HG03045 (cell line): ENCODE results near the gene PTPN11.
"Not testable (repeated sequence)": the region's sequence is repeated elsewhere in the genome, so short reads cannot be mapped to it uniquely, and the experiment has no call there.

Source experiments
- ATAC-seq: cut with Tn5 transposase; IDR thresholded peaks from one replicate; pipeline ENCODE4 v1.9.1; 2021; ENCODE audit warnings: mild to moderate bottlenecking, moderate library complexity; ENCODE audit not compliant: unreplicated experiment

The PTPN11 gene

DNA sequence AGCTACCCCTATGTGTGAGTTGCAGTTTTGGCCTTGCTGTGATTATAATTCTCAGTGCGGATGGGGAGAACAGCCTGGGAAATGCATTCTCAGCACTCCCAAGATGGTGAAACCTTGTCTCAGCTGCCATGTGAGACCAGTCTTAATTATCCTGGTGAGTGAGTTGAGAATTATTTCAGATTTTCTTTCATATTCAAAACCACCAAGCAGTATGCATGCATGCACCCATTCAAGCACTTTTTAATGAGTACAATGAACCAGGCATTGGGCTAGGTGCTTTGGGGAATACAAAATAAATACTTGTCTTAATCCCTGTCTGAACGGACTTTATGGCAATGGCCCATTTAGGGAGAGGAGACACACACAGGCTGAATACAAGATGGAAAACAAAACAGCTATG is 94.7 kb downstream of the PTPN11 start:
- ATAC-seq, result no peak

- ATAC-seq, result no peak
These were observed 95.7 kb downstream of the PTPN11 start for GRCh38 chr12:112514456-112514855.

- no peak for ATAC-seq
These were observed 96.3 kb downstream of the PTPN11 start for GRCh38 chr12:112514926-112515642.

GRCh38 chr12:112515868-112516267 is 97.1 kb downstream of the PTPN11 start:
- ATAC-seq, result no peak

GRCh38 chr12:112517730-112518364 is 99.1 kb downstream of the PTPN11 start:
- ATAC-seq, result no peak

- ATAC-seq, result no peak
These were observed 99.6 kb downstream of the PTPN11 start for GRCh38 chr12:112518365-112518735.

DNA sequence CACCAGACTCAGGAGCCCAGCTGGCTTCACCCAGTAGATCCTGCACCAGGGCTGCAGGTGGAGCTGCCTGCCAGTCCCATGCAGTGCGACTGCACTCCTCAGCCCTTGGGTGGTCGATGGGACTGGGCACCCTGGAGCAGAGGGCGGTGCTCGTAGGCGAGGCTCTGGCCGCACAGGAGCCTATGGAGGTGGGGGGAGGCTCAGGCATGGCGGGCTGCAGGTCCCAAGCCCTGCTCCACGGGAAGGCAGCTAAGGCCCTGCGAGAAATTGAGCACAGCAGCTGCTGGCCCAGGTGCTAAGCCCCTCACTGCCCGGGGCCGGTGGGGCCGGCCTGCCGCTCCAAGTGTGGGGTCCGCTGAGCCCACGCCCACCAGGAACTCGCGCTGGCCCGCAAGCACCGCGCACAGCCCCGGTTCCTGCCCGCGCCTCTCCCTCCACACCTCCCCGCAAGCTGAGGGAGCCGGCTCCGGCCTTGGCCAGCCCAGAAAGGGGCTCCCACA is 101.1 kb downstream of the PTPN11 start:
- ATAC-seq, result not testable (repeated sequence)

DNA sequence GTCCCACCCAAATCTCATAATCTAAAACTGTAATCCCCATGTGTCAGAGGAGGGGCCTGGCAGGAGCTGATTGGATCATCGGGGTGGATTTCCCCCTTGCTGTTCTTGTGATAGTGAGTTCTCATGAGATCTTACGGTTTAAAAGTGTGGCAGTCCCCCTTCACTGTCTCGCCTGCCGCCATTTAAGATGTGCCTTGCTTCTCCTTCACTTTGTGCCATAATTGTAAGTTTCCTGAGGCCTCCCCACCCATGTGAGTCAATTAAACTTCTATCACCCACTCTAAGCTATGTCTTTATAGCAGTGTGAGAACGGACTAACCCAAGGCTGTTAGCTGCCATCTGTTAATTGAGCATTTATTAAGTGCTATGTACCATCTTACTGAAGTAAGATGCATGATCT is 105.1 kb downstream of the PTPN11 start:
- ATAC-seq, result no peak

DNA sequence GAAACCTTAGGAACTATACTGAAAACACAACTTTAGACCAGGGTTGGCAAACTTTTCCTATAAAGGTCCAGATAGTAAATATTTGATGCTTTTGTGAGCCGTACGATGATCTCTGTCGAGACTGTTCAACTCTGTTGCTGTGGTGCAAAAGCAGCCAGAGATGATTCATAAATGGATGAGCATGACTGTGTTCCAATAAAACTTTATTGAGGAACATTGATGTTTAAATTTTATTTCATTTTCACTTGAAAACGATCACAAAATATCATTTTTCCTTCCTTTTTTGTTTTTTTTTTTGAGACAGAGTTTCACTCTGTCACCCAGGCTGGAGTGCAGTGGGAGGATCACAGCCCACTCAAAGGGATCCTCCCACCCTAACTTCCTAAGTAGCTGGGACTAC is 105.5 kb downstream of the PTPN11 start:
- ATAC-seq, result no peak

DNA sequence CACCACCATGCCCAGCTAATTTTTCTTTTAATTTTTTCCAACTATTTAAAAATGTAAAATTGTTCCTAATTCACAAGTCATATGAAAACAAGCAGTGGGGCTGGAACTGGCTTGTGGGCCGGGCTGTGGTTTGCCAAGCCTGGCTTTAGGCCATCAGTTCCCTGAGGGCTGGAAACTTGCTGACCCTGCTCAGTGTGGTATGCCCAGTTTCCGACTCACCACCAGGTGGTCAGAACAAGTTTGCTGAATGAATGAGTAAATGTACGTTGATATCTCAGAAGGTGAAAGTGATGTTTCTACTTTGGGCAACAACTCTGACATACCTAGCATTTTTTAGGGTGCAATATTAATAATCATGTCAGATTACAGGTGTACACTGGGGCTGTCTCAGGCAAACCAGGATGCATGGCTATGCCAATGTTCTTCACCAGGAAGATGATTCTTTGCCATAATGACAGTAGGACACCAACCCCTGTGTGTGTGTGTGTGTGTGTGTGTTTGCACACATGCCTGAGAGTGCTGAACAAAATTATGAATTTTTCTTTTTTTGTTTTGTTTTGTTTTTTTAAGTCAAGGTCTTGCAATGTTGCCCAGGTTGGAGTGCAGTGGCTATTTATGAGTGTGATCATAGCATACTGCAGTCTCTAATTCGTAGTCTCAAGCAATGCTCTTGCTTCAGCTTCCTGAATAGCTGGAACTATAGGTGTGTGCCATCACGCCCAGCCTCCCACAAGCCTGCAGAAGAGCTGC is 106.1 kb downstream of the PTPN11 start:
- ATAC-seq, result no peak

DNA sequence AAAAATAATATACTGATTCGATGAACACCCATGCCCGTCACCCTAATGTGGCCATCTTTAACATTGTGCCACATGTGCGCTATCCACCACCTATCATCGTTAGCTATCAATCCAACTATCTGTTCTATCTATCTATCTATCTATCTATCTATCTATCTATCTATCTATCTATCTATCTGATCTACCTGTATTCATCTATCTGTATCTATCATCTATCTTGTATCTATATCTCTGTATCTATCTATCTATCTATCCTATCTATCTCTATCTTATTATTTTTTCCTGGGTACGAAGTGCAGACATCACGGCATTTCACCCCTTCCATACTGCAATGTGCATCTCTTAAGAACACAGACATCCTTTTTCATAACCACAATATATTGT is 106.7 kb downstream of the PTPN11 start:
- no peak for ATAC-seq

DNA sequence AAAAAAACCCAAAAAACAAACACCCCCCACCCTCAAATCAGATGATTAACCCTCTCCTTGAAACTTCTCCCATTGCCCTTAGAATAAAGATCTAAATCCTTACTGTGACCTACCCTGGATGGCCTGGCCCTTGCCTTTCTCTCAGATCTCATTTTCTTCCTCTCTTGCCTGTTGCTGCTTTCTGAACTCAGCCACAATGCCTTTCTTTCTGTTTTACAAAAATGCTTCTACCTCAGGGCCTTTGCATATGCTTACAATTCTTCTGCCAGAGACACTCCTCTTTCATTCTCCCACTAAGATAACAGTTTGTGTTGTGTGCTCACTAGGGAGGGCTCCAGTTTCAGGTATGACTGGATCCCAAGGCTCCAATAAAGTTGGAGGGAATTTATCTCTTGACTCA is 108.3 kb downstream of the PTPN11 start:
- ATAC-seq, result no peak

GRCh38 chr12:112527501-112527900 is 108.8 kb downstream of the PTPN11 start:
- ATAC-seq, result no peak

DNA sequence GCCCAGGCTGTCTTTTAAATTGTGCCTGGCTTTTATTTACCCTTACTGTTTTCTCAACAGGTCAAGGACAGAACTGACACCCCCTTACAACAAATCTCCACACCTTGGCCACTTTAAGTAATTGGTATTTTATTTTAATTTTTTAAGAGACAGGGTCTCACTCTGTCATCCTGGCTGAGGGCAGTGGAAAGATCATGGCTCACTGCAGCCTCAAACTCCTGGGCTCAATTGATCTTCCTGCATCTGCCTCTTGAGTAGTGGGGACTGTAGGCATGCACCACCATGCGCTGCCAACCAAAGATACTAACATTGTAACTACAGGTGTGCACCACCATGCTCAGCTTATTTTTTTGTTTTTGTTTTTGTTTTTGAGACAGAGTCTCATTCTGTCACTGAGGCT is 109.8 kb downstream of the PTPN11 start:
- ATAC-seq, result no peak

- no peak for ATAC-seq
These were observed 112.2 kb downstream of the PTPN11 start for GRCh38 chr12:112530941-112531340.

DNA sequence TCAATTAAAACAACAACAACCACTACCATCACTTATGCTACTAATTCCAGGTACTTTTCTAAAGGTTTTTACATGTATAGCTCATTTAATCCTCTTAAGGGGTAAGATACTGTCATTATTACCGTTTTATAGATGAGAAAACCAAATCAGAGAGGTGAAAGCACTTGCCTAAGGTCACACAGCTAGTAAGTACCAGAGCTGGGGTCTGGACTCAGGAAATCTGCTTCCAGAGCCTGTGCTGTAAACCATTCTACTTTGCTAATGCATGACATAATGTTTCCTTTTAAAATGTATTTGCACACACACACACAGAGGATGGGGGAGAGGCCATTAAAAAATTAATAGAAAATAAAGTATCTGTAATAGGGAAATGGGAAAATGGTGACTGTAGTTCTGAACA is 113.4 kb downstream of the PTPN11 start:
- no peak for ATAC-seq

- ATAC-seq, result no peak
These were observed 114.8 kb downstream of the PTPN11 start for GRCh38 chr12:112533528-112533927.

- no peak for ATAC-seq
These were observed 116.3 kb downstream of the PTPN11 start for GRCh38 chr12:112535017-112535416.

DNA sequence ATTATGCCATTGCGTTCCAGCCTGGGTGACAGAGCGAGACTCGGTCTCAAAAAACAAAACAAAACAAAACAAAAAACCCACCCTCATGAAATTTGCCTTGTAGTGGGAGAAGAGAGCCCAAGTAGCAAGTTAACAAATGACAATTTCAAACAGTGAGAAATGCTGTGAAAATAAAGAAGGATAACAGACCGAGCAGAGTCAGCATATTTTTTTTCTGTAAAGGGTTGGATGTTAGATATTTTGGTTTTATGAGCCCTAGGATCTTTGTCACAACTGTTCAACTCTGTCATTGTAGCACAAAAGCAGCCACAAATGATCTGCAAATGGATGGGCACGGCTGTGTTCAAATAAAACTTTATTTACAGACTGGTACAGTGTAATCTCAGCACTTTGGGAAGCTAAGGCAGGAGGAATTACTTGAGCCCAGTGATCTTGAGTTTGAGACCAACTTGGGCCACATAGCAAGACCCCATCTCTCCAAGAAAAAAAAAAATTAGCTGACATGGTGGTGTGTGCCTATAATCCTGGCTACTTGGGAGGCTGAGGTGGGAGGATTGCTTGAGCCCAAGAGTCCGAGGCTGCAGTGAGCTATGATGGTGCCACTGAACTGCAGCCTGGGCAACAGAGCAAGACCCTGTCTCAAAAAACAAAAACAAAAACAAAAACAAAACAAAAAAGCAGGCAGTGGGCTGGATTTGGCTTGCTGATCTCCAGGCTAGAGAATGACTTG is 117.1 kb downstream of the PTPN11 start:
- no peak for ATAC-seq

DNA sequence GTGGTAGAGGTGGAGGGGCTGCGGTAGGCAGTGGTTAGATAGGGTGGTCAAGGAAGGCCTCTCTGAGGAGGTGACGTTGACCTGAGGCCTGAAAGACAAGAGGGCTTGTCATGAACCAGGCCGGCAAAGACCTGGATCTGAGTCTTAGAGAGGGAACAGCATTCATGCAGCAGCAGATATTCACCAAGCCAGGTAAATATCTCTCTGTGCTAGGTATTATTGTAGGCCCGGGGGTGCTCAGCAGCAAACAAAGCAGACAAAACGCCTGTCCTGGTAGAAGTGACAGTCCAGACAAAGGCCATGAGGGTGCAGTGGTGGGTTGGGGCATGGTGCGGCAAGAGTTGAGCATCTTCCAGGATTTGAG is 117.6 kb downstream of the PTPN11 start:
- no peak for ATAC-seq

DNA sequence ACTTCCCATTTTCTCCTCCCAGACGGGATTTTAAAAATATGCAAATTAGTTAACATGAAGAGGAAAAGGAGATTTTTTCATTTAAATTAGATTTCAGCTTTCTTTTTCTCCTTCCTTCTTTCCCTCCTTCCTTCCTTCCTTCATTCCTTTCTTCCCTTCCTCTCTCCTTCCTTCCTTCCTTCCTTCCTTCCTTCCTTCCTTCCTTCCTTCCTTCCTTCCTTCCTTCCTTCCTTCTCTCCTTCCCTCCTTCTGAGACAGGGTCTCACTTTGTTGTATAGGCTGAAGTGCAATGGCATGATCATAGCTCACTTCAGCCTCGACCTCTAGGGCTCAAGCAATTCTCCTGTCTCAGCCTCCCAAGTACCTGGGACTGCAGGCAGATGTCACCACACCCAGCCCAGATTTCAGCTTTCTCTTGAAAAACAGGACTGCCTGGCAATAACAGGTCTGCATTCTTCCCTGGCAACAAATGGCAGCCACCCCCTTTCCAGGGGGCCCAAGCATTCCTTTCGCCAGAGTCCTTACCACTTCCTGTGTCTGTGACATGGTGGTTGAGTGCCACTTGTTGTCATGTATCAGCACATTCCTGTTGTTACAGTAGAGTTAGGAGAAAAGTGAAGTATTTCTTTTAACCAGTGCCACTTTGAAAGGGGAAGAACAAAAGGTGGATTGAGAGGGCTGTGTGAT is 119.1 kb downstream of the PTPN11 start:
- no peak for ATAC-seq
